NB4 (cell line): ENCODE data around the gene PIK3AP1.

Experiments
- CTCF ChIP-seq: IDR thresholded peaks from one replicate; pipeline ENCODE4 v1.5.1; 2012; ENCODE audit warnings: low read depth, low read length
- POLR2A ChIP-seq: IDR thresholded peaks from 2 replicates; pipeline ENCODE4 v1.6.1; 2011; ENCODE audit warnings: mild to moderate bottlenecking; ENCODE audit not compliant: insufficient read length; ENCODE audit errors: extremely low read depth

- TF ChIP-seq CTCF (no peak), POLR2A (no peak)
These were observed 52.9 kb downstream of the PIK3AP1 start for GRCh38 chr10:96667401-96667800.
